Caco-2 (cell line): ENCODE results near the gene CCDC191. TPM values are rescaled to one million over a fixed set of nuclear protein-coding genes. Genes with fewer than 3 reads are reported as not detected.

Experiments
- BruUV-seq: library from RNA; stranded (reverse); fragments of 400-500 nt; replicated peaks from 2 replicates; lab custom pipeline; 2021; lab: Mats Ljungman, UMichigan
- CTCF ChIA-PET: fragments of 300-600 bp; sonication (Branson Sonifier 250); formaldehyde crosslinking; loops from one replicate; lab custom pipeline; 2022; ENCODE audit warnings: antibody characterized with exemption; lab: Charles Lee
- POLR2A ChIA-PET: fragments of 300-600 bp; sonication (Branson Sonifier 250); formaldehyde crosslinking; loops from one replicate; lab custom pipeline; 2022; ENCODE audit warnings: antibody characterized with exemption; lab: Charles Lee
- DNase-seq, 2 experiments: peaks; one replicate each; pipeline versions ENCODE4 v3.0.0 to v3.0.0-alpha.2; 2020 to 2022
- H3K27me3 ChIP-seq: replicated peaks from 2 replicates; pipeline ENCODE4 v1.6.0; 2011; ENCODE audit warnings: low read length; ENCODE audit not compliant: control insufficient read depth, insufficient read depth
- H3K36me3 ChIP-seq: 2 replicates; pipeline ENCODE4 v1.5.1; 2011; ENCODE audit warnings: low read length; ENCODE audit not compliant: control insufficient read depth, insufficient read depth
- H3K4me1 ChIP-seq: fragments of 250-450 bp; sonication (Bioruptor Pico); 2 replicates; pipeline ENCODE4 v1.5.1; 2020; ENCODE audit warnings: mild to moderate bottlenecking
- H3K4me3 ChIP-seq: 2 replicates; pipeline ENCODE4 v1.5.1; 2011; ENCODE audit warnings: low read depth, mild to moderate bottlenecking, control low read depth, low read length
- H3K9me3 ChIP-seq: fragments of 250-450 bp; sonication (Bioruptor Pico); 2 replicates; pipeline ENCODE4 v1.5.1; 2020; ENCODE audit warnings: mild to moderate bottlenecking, moderate library complexity
- H3K27ac Mint-ChIP-seq: one replicate; pipeline ENCODE4 v1.8.0; 2022; ENCODE audit warnings: mixed read lengths; ENCODE audit not compliant: unreplicated experiment
- H3K27me3 Mint-ChIP-seq: one replicate; pipeline ENCODE4 v1.8.0; 2022; ENCODE audit warnings: mixed read lengths; ENCODE audit not compliant: insufficient read depth, unreplicated experiment
- H3K36me3 Mint-ChIP-seq: one replicate; pipeline ENCODE4 v1.8.0; 2022; ENCODE audit warnings: mild to moderate bottlenecking, mixed read lengths; ENCODE audit not compliant: insufficient read depth, unreplicated experiment
- H3K4me1 Mint-ChIP-seq: one replicate; pipeline ENCODE4 v1.8.0; 2022; ENCODE audit warnings: low read depth, mixed read lengths; ENCODE audit not compliant: unreplicated experiment
- H3K4me3 Mint-ChIP-seq: one replicate; pipeline ENCODE4 v1.8.0; 2022; ENCODE audit warnings: mild to moderate bottlenecking, moderate library complexity, mixed read lengths; ENCODE audit not compliant: unreplicated experiment
- H3K9me3 Mint-ChIP-seq: one replicate; pipeline ENCODE4 v1.8.0; 2022; ENCODE audit warnings: mixed read lengths; ENCODE audit not compliant: unreplicated experiment
- intact Hi-C: fragments of 100-400 bp; cut with micrococcal nuclease; formaldehyde crosslinking; loops from one replicate; pipeline ENCODE4 v1.10.0; 2022; ENCODE audit not compliant: unreplicated experiment
- total RNA-seq: library from RNA; stranded (reverse); gene quantifications from 2 replicates; pipeline ENCODE4 v1.2.3, GENCODE V29; 2022
- TF ChIP-seq, protein P1 (sequence below), 2 experiments: fragments of 200-600 bp in 1 of 2; IDR thresholded peaks; 1 replicate in 1 of 2; 2 replicates in 1 of 2; pipeline versions ENCODE4 v1.5.1 to v1.8.0; 2011 to 2022; ENCODE audit warnings: antibody characterized with exemption in 1 of 2, control low read depth in 1 of 2, inconsistent platforms in 1 of 2, low read depth in 1 of 2, low read length in 1 of 2, mild to moderate bottlenecking in 1 of 2, moderate library complexity in 1 of 2; ENCODE audit not compliant: insufficient read depth in 1 of 2, severe bottlenecking in 1 of 2, unreplicated experiment in 1 of 2

The CCDC191 gene
- total RNA-seq, 1 experiment from 2014 or later: 2.2 TPM

DNA sequence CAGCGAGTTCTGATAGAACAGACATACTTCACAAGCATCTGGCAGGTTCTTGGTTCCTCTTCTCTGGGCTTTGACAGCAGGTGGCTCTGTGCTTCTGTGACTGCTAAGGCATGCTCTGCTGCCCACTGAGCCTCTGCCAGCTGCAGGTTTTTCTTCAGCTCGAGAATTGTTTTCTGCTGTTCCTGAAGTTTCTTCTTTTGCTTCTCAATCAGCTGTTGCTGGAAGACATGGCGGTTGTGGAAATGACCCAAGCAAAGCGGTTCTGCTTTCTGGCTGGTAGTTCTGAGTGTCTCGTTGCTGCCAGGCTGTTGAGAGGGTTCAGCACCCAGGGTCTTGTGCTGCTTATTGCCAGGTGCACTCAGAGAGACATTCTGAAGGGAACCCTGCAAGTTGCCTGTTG, 50.8 kb downstream of the CCDC191 start:
- no peak for DNase-seq
- Histone ChIP-seq H3K4me3 (no peak overlapping the region), H3K4me1 (no peaks in the 10 kb centered on the region), H3K27me3 (no peaks in the 10 kb centered on the region), H3K9me3 (no peaks in the 10 kb centered on the region), H3K36me3 (no peaks in the 10 kb centered on the region)
- ChIA-PET POLR2A (no interaction called here), CTCF (no interaction called here)
- no peaks in the 10 kb centered on the region for H3K27me3 Mint-ChIP-seq
- H3K36me3 Mint-ChIP-seq: no peaks in the 10 kb centered on the region
- H3K9me3 Mint-ChIP-seq: no peaks in the 10 kb centered on the region
- BruUV-seq: no TSS peak
- TF ChIP-seq, protein P1, sequence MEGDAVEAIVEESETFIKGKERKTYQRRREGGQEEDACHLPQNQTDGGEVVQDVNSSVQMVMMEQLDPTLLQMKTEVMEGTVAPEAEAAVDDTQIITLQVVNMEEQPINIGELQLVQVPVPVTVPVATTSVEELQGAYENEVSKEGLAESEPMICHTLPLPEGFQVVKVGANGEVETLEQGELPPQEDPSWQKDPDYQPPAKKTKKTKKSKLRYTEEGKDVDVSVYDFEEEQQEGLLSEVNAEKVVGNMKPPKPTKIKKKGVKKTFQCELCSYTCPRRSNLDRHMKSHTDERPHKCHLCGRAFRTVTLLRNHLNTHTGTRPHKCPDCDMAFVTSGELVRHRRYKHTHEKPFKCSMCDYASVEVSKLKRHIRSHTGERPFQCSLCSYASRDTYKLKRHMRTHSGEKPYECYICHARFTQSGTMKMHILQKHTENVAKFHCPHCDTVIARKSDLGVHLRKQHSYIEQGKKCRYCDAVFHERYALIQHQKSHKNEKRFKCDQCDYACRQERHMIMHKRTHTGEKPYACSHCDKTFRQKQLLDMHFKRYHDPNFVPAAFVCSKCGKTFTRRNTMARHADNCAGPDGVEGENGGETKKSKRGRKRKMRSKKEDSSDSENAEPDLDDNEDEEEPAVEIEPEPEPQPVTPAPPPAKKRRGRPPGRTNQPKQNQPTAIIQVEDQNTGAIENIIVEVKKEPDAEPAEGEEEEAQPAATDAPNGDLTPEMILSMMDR (IDR thresholded peaks at IDR 0.05; ENCODE audit: insufficient read depth in 1 of 2, low read depth in 1 of 2, low read length in 1 of 2, severe bottlenecking in 1 of 2, unreplicated experiment in 1 of 2): no peak
- H3K27ac Mint-ChIP-seq: no peak overlapping the region
- no peaks in the 10 kb centered on the region for H3K4me1 Mint-ChIP-seq
- intact Hi-C loops: no loop called here
- H3K4me3 Mint-ChIP-seq: no peak overlapping the region

DNA sequence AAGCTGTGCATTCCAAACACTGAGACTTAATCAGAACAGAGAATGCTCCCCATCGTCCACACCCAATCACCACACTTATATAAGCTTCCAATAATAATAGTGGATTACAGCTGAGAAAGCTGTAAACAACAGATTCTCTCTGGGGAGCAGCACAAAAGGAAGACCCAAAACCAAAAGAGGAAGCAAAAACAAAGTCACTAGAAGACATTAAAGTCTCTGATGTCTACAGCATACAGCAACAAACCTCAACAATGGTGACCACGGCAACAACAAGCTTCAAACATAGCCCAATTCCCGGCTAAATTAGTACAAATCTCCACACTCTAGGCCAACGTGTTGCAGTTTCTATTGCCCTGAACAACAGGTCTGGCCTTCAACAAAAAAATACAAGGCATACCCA, 70.8 kb downstream of the CCDC191 start:
- ChIA-PET CTCF (no interaction called here), POLR2A (no interaction called here)
- no peaks in the 10 kb centered on the region for H3K27me3 Mint-ChIP-seq
- DNase-seq: no peak
- no peak overlapping the region for H3K4me3 Mint-ChIP-seq
- H3K4me1 Mint-ChIP-seq: no peaks in the 10 kb centered on the region
- intact Hi-C loops: no loop called here
- no TSS peak for BruUV-seq
- Histone ChIP-seq H3K9me3 (no peaks in the 10 kb centered on the region), H3K27me3 (no peaks in the 10 kb centered on the region), H3K4me3 (no peak overlapping the region), H3K36me3 (no peaks in the 10 kb centered on the region), H3K4me1 (no peaks in the 10 kb centered on the region)
- TF ChIP-seq, protein P1 (IDR thresholded peaks at IDR 0.05; ENCODE audit: insufficient read depth in 1 of 2, low read depth in 1 of 2, low read length in 1 of 2, severe bottlenecking in 1 of 2, unreplicated experiment in 1 of 2): no peak
- H3K36me3 Mint-ChIP-seq: no peaks in the 10 kb centered on the region
- H3K27ac Mint-ChIP-seq: no peak overlapping the region
- H3K9me3 Mint-ChIP-seq: no peaks in the 10 kb centered on the region

DNA sequence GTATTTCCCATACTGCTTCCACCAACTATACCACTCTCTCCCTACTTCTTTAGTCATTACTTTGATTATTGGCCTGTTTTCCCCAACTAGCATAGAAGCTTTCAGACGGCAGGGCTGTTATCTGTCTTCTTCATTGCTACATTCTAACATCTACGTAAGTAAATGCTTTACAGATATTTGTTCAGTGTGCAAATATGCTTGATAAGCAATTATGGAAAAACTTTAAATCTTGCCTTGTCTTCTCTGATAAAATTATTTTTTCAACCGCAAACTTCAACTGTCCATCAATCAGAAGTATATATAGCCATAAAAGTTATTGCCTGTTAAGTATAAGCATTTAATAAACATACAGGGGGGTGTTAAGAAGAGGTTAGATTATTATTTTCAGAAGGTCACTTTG, 72.8 kb downstream of the CCDC191 start:
- POLR2A ChIA-PET: no interaction called here
- no peak overlapping the region for H3K4me3 Mint-ChIP-seq
- no peaks in the 10 kb centered on the region for H3K9me3 Mint-ChIP-seq
- no peaks in the 10 kb centered on the region for H3K9me3 ChIP-seq
- no peaks in the 10 kb centered on the region for H3K36me3 Mint-ChIP-seq
- intact Hi-C loops: no loop called here
- no peaks in the 10 kb centered on the region for H3K36me3 ChIP-seq
- no peaks in the 10 kb centered on the region for H3K27me3 Mint-ChIP-seq
- H3K4me3 ChIP-seq: no peak overlapping the region
- no peak overlapping the region for H3K27ac Mint-ChIP-seq
- CTCF ChIA-PET: interaction anchor here (0.6 kb wide), 1 partner anchor 1652 kb away, joined by 3 read pairs; no protein-coding TSS in a partner anchor
- no peaks in the 10 kb centered on the region for H3K4me1 ChIP-seq
- no peaks in the 10 kb centered on the region for H3K4me1 Mint-ChIP-seq
- no peaks in the 10 kb centered on the region for H3K27me3 ChIP-seq
- TF ChIP-seq, protein P1 (IDR thresholded peaks at IDR 0.05; ENCODE audit: insufficient read depth in 1 of 2, low read depth in 1 of 2, low read length in 1 of 2, severe bottlenecking in 1 of 2, unreplicated experiment in 1 of 2): no peak
- BruUV-seq: no TSS peak
- no peak for DNase-seq
